Activated T-helper 1 cell treated with anti-CD3 and anti-CD28 coated beads, Interleukin-2, amount 50 U/mL, for 16 hours (primary cell): ENCODE measurements around the gene RIT2.

Source experiments
- DNase-seq, 2 donors: peaks; one replicate each; pipeline ENCODE4 v3.0.0-alpha.2; 2020; ENCODE audit warnings: low read depth in 1 of 2, low spot score in 1 of 2

The RIT2 gene

GRCh38 chr18:43012951-43013350 lies 102.5 kb downstream of the RIT2 start:
- DNase-seq, result no peak

GRCh38 chr18:43010611-43011010 lies 104.9 kb downstream of the RIT2 start:
- no peak for DNase-seq

GRCh38 chr18:43009674-43010073 lies 105.8 kb downstream of the RIT2 start:
- no peak for DNase-seq

GRCh38 chr18:43007365-43007764 lies 108.1 kb downstream of the RIT2 start:
- DNase-seq, result no peak

- DNase-seq, result no peak
These were observed 111.1 kb downstream of the RIT2 start for GRCh38 chr18:43004421-43004820.

- no peak for DNase-seq
These were observed 113.7 kb downstream of the RIT2 start for GRCh38 chr18:43001821-43002220.

GRCh38 chr18:42996824-42997223 lies 118.7 kb downstream of the RIT2 start:
- no peak for DNase-seq

GRCh38 chr18:42980426-42980825 lies 135.1 kb downstream of the RIT2 start:
- DNase-seq, result no peak

GRCh38 chr18:42977982-42978637 lies 137.4 kb downstream of the RIT2 start:
- no peak for DNase-seq

GRCh38 chr18:42976869-42977590 lies 138.5 kb downstream of the RIT2 start:
- DNase-seq, result no peak

GRCh38 chr18:42969366-42969765 lies 146.1 kb downstream of the RIT2 start:
- no peak for DNase-seq

GRCh38 chr18:42961298-42961697 lies 154.2 kb downstream of the RIT2 start:
- DNase-seq, result no peak

- DNase-seq, result no peak
These were observed 156.0 kb downstream of the RIT2 start for GRCh38 chr18:42959528-42959927.

GRCh38 chr18:42958353-42958752 lies 157.1 kb downstream of the RIT2 start:
- no peak for DNase-seq

GRCh38 chr18:42956287-42956686 lies 159.2 kb downstream of the RIT2 start:
- DNase-seq, result no peak

- no peak for DNase-seq
These were observed 160.6 kb downstream of the RIT2 start for GRCh38 chr18:42954887-42955286.

GRCh38 chr18:42953306-42953705 lies 162.2 kb downstream of the RIT2 start:
- DNase-seq, result no peak

- DNase-seq, result no peak
These were observed 164.8 kb downstream of the RIT2 start for GRCh38 chr18:42950732-42951131.

GRCh38 chr18:42948831-42949230 lies 166.7 kb downstream of the RIT2 start:
- no peak for DNase-seq

GRCh38 chr18:42941860-42942259 lies 173.6 kb downstream of the RIT2 start:
- DNase-seq, result no peak

GRCh38 chr18:42941021-42941420 lies 174.5 kb downstream of the RIT2 start:
- DNase-seq, result no peak

GRCh38 chr18:42937436-42937835 lies 178.0 kb downstream of the RIT2 start:
- DNase-seq, result no peak

- no peak for DNase-seq
These were observed 179.2 kb downstream of the RIT2 start for GRCh38 chr18:42936289-42936688.
